HG03103 (cell line): ENCODE measurements around the gene SCO1.

Experiments
- ATAC-seq: cut with Tn5 transposase; IDR thresholded peaks from one replicate; pipeline ENCODE4 v1.9.1; 2021; ENCODE audit warnings: low read depth; ENCODE audit not compliant: unreplicated experiment

SCO1 gene

DNA sequence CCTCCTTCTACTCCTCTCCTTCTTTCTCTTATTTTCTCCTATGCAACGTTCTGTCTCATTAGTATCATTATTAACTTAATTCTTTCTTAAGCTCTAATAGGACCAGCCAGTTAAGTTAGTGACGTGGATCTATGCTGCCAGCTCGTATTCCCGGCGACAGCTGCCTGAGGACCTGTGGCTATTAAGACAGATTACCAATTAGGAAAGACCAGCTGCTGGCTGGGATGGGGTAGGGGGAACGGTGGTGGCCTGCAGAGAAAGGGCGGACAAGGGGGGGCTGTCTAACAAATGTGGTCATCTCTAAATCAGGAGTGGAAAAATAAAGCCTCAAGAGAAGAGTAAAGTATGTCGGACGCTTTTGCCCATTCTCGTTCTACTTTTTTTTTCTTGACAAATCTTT, 39.5 kb downstream of the SCO1 start:
- ATAC-seq: no peak

- ATAC-seq: no peak
Measured at GRCh38 chr17:10657148-10657547, 40.2 kb downstream of the SCO1 start, which contains the start of gene MYH3. MYH3 (minus strand) TSS chr17:10657309; CDS start chr17:10655064, 2,245 bp downstream.

DNA sequence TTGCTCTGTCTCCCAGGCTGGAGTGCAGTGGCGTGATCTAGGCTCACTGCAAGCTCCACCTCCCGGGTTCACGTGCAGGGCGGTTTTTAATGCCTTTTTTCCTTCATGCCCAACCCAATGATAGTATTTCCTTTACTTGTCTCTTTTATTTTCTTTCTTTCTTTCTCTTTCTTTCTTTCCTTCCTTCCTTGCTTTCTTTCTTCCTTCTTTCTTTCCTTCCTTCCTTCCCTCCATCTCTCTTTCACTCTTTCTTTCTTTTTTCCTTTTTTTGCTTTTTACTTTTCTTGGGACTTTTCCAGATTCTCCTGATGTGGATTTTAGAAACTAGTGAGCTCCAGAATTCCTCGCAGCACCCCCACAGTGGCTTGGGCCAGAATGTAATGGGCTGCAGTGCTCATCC, 43.3 kb downstream of the SCO1 start:
- ATAC-seq: no peak

GRCh38 chr17:10652984-10653659, 44.2 kb downstream of the SCO1 start:
- ATAC-seq: no peak

- no peak for ATAC-seq
Measured at GRCh38 chr17:10651927-10652326, 45.4 kb downstream of the SCO1 start.

DNA sequence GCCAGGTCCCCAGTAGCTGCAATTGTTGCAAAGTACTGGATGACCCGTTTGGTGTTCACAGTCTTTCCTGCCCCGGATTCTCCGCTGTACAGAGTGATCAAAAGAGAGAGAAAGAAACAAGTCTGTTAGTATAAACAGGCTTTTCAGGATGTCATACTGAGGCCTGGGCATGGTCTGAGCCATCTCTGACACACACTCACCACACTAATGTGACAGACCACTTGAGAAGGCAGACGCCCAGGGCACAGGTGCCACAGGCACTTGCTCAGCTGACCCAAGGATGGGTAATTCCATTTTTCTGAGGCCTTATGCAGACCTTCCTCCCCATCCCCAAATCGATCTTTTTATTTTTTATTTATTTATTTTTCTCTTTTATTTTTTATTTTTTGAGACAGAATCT, 47.7 kb downstream of the SCO1 start:
- ATAC-seq: no peak

GRCh38 chr17:10648956-10649355, 48.4 kb downstream of the SCO1 start:
- no peak for ATAC-seq

DNA sequence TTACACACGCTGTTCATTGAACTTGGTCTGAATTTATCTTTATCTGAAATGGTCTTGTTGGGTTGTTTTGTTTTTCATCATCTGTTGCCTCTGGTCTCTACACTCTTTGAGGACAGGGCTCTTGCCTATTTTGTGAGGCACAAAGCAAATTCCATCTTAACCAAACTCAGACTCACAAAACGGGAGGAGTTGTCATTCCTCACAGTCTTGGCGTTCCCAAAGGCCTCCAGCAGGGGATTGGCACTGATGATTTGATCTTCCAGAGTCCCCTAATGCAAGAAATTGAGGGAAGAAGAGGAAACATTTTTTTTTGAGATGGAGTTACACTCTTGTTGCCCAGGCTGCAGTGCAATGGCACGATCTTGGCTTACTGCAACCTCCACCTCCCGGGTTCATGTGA, 49.0 kb downstream of the SCO1 start:
- ATAC-seq: no peak

DNA sequence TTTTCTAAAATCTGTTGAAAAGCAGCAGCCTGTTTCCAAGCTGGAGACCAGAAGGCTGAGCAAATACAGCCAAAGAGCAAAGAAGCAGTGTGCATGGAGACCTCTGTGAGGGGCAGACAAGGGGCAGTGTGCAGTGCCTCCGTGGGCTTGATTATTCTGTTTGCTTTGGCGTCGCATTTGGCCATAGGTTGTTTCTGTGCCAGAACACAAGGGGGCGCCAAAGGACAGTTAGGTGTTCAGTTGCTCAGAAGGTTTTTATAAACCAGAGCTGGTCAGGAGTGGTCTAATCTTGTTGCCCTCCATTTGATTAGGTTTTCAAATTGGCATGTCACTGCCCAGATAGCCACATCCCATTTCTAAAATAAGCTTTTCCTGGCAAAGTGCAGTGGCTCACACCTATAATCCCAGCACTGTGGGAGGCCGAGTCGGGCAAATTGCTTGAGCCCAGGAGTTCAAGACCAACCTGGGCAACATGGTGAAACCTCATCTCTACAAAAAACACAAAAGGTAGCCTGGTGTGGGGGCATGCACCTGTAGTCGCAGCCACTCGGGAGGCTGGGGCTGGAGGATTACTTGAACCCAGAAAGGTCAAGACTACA, 50.8 kb downstream of the SCO1 start:
- ATAC-seq: no peak

- ATAC-seq: no peak
Measured at GRCh38 chr17:10640475-10640874, 56.9 kb downstream of the SCO1 start.

DNA sequence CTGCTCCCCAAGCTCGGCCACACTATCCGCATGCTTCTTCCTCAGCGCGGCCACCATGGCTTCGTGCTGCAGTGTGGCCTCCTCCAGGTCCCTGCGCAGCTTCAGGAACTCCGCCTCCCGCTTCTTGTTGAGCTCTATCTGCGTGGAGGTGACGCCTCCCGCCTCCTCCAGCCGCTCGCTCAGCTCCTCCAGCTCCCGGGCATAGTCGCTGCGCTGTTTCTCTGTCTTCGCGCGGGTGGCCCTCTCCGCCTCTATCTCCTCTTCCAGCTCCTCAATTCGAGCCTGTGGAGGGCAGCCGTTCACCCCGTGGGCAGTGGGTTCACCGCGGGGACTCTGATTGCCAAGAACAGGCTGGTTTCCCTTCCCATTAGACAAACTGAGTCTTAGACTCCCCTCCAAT, 59.2 kb downstream of the SCO1 start:
- ATAC-seq: no peak

DNA sequence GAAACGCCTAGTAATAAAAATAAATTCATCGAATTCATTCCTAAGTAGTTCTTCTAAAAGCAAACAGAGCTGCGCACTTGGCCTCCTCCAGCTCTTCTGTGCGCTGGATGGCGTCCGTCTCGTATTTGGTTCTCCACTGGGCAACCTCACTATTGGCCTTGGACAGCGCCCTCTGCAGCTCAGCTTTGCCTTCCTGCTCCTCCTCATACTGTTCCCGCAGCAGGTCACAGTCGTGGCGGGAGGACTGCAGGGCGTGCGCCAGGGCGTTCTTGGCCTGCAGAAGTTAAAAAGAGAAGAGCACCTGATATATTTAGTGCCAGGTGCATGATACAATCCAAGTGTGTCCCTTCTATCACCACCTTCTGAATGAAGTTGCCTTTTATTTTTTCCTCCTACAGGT, 62.0 kb downstream of the SCO1 start:
- ATAC-seq: no peak

DNA sequence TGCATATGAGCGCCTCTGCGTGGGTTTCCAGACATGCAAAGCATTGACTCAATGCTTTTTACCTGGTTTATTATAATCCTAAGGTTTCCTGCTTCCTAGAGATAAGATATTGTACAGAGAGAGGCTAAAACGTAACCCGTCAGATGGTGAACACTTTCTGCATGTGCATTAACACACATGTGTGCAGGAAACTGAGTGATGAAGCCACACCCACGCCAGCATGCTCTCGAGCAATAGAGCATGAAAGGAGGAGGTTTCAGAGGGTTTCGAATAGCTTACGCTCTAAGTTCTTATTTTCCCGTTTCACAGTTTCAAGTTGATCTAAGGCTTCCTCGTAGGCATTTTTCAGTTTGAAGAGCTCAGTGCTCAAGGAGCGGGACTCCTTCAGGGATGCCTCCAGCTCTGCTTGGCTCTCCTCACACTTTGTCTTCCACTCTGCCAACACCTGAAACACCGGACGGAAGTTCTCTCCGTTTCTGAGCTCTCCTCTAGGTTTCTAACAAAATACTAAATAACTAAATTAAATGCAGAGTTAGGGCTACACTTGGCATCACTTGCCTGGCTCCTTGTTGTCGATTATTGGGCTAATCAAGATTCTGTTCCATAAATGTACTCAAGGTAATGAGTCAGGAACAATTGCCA, 63.5 kb downstream of the SCO1 start:
- peak; percentile 95 for ATAC-seq

DNA sequence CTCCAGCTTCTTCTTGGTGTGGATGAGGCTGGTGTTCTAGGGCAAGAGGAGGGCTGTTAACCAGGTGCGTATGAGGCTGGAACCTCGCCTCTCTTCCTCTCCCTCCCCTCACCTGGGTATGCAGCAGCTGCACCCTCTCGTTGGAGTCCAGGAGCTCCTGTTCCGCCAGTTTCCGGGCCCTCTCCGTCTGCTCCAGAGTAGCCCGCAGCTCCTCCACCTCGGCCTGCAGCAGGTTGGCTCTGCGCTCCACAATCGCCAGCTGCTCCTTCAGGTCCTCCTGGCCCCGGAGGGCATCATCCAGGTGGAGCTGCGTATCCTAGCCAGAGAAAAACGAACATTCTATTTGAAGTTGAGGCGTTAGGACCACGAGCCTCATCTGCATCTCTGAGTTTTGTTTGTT, 65.6 kb downstream of the SCO1 start:
- no peak for ATAC-seq

- ATAC-seq: no peak
Measured at GRCh38 chr17:10631048-10631700, 66.2 kb downstream of the SCO1 start.

GRCh38 chr17:10629706-10630105, 67.6 kb downstream of the SCO1 start:
- no peak for ATAC-seq

DNA sequence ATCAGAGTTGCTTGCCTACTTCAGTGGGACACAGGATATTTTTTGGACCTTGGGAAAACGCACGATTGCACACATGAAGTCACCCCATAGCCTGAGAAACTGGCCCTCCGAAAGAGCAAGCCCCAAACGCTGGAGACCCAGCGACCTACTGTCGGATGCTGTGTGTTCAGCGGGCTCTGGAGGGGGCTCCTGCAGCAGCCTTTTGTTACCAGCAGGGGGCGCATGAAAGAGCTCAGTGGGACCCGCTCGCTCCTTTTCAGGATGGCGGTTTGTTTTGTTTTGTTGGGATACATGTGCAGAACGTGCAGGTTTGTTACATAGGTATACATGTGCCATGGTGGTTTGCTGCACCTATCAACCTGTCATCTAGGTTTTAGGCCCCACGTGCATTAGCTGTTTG, 68.6 kb downstream of the SCO1 start:
- no peak for ATAC-seq

GRCh38 chr17:10626390-10626789, 70.9 kb downstream of the SCO1 start:
- ATAC-seq: no peak

DNA sequence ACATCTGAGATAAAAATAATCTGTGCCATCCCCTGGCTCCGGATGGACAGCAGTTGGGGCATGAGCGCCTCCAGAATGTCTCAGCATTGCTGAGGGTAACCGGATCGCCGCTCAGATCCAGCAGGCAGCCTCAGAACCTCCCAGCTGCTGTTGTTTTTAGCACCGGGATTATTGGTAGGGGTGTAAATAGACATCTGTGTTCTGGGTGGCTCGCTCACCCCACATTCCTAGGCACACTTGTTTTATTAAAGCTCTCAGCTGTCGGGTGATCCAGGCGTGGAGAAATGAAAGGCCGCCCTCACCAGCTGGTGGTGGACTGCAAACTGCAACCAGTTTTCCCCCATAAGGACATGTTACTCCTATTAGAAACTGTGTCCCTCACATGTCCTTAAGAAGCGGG, 72.4 kb downstream of the SCO1 start:
- no peak for ATAC-seq

DNA sequence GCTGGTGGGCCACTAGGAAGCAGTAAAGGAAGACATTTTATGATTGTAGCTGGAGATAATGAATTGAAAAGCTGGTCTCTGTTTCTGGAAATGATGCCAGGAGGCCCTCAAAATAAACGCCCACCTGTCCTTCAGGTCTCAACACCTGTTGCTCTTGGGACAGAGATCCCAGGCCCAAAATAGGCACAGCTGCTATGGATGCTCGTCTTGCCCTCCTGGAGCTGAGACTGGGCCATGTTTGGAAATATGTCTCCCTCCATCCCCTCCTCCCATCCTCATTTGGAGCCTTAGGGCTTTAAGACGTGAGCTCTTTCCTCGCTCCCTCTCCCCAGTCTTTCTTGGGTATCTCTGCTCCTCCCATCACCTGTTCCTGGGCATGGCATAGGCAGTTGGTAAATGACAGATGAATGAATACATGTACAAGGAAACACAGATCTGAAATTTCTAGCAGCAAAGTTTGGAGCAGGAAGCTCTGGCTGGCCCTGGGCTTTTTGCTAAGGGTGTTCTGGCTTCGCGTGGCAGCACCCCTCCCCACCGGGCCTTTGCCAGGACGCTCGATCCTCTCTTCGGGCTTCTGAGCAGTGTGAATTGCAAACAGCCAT, 73.5 kb downstream of the SCO1 start:
- ATAC-seq: no peak
